ENCODE measurements around the gene DAZL.

DAZL gene

DNA sequence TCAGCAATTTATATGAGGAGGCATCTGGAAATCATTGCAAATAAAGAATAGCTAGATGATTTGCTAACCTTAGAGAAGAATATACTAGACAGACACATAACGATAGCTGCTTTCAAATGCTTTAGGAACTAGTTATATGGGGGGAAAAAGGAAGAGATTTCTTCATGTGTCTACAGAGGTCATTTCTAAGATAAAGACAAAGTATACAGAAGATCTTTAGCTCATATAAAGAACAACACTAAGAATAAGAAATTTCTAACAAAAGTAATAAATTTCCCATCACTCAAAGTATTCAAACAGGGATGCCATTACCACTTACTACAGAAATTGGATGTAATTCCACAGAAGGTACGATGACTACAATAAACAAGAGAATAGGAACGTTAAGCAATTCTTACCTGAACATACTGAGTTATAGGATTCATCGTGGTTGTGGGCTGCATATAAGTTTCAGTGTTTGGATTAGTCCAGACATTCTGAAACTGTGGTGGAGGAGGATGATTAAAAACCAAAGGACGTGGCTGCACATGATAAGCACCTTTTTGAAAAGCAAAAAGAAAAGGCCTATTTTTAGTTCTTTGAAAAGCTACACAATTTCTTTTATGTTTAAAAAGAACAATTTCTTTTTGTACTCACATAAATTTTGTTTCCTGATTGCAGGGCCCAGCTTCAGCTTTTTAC, 8.7 kb downstream of the DAZL start:
- DNase-seq (ENCODE audit: extremely low read depth in 1 of 2, low read depth in 1 of 2): no peak

GRCh38 chr3:16595778-16596177, 9.4 kb downstream of the DAZL start:
- no peak for DNase-seq (ENCODE audit: extremely low read depth in 1 of 2, low read depth in 1 of 2)

DNA sequence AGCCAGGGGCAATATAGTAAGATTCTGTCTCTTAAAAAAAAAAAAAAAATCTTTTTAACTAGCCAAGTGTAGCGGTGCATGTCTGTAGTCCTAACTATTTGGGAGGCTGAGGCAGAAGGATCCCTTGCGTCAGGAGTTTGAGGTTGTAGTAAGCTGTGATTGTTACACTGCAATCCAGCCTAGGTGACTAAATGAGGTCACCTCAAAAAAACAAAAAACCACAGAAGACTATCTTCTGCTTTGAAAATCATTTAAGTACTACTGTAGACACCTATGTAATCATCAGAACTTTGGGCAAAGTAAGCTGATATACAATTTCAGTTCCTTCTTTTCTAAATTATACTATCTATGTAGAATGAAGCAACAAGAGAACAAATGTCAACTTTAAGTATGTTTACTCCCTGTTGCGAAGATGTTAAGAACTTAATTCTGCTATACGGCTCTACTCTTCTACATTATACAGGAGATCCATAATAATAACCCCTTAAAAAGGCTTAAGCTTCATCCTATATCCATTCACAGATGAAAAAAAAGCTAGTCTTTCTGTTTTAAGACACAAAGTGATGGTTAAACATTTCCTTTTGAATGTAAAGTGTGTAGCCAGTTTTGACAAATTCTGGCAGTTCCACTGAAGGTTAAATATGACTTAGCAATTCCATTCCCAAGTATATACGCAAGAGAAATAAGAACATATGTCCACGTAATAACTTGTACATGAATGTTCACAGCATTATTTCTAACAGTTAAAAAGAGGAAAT, 15.2 kb downstream of the DAZL start:
- no peak for DNase-seq (ENCODE audit: extremely low read depth in 1 of 2, low read depth in 1 of 2)

- DNase-seq (ENCODE audit: extremely low read depth in 1 of 2, low read depth in 1 of 2): no peak
These were observed 16.1 kb downstream of the DAZL start for GRCh38 chr3:16589120-16589519.

- DNase-seq (ENCODE audit: extremely low read depth in 1 of 2, low read depth in 1 of 2): no peak
These were observed 17.6 kb downstream of the DAZL start for GRCh38 chr3:16587681-16588060.

- DNase-seq (ENCODE audit: extremely low read depth in 1 of 2, low read depth in 1 of 2): no peak
These were observed 18.1 kb downstream of the DAZL start for GRCh38 chr3:16587047-16587680.

DNA sequence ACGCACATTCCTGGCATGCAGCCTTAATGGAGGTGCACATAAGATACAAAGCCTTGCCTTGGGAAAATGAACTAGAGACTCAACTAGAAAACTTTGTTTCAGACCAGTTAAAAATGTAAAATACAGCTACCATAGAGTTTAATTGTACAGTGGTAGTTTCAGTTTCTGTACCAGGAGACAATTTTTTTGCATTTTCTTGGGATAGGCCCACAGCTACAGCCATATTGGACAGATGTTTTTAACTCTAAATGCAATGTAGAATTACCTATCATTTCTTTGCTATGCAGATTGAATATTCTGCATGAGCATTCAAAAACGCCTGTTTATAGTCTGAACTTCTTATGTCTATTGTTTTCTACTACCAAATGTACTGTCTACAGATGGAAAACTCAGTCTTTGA, 20.3 kb downstream of the DAZL start:
- DNase-seq (ENCODE audit: extremely low read depth in 1 of 2, low read depth in 1 of 2): no peak

DNA sequence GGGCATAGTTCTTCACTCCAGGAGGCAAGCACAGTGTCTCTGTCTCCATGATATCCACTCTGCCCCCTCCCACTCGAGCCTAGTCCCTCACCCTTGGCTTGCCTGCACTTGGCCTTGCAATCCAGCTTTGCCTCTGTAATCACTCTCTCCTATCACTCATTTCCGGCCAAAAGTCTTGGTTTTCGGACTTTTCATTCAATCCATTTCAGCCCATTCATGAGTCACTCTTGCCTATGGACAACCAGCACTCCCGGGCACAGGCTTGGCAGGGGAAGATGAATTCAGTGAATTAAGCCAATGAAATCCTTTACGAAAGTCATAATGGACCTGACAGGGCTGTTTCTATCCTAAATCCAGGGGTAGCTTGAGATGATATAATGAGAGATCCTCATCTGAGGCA, 21.7 kb downstream of the DAZL start:
- no peak for DNase-seq (ENCODE audit: extremely low read depth in 1 of 2, low read depth in 1 of 2)

GRCh38 chr3:16570113-16570512, 35.1 kb downstream of the DAZL start:
- no peak for DNase-seq (ENCODE audit: extremely low read depth in 1 of 2, low read depth in 1 of 2)

DNA sequence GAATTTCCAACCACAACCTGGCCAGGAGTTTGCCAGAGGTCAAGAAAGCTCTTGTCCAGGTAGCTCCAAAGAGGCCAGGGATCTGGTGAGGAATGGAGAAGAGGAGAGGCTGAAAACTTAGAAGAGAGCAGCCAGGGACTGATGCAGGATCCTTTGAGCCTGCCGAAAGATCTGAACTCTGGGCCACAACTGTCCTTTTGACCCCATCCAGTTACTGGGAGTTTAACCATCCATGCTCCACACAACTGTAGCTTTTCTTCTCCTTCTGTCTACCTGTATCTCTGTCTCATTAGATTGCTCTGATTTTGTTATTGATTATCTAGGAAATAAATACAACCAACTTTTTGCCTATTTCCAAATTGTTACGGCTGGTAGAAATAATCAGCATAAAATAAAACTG, 36.7 kb downstream of the DAZL start:
- no peak for DNase-seq (ENCODE audit: extremely low read depth in 1 of 2, low read depth in 1 of 2)

- no peak for DNase-seq (ENCODE audit: extremely low read depth in 1 of 2, low read depth in 1 of 2)
These were observed 37.1 kb downstream of the DAZL start for GRCh38 chr3:16568115-16568514.

- no peak for DNase-seq (ENCODE audit: extremely low read depth in 1 of 2, low read depth in 1 of 2)
These were observed 45.4 kb downstream of the DAZL start for GRCh38 chr3:16559653-16560365.

- no peak for DNase-seq (ENCODE audit: extremely low read depth in 1 of 2, low read depth in 1 of 2)
These were observed 51.1 kb downstream of the DAZL start for GRCh38 chr3:16554126-16554525.

DNA sequence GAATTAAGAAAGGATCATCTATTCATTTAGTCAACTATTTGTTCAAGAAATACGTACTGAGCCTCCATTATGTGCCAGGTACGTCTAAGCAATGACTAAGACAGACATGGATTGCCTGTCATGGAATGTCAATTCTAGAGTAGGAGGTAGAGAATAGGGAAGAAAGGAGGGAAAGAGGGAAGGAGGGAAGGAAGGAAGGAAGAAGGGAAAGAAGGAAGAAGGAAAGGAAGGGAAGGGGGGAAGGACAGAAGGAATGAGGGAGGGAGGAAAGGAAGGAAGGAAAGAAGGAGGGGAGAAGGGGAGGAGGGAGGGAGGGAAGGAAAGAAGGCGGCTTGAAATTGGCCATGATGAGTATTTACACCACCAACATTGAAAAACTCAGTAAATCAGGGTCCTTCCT, 52.5 kb downstream of the DAZL start:
- no peak for DNase-seq (ENCODE audit: extremely low read depth in 1 of 2, low read depth in 1 of 2)

DNA sequence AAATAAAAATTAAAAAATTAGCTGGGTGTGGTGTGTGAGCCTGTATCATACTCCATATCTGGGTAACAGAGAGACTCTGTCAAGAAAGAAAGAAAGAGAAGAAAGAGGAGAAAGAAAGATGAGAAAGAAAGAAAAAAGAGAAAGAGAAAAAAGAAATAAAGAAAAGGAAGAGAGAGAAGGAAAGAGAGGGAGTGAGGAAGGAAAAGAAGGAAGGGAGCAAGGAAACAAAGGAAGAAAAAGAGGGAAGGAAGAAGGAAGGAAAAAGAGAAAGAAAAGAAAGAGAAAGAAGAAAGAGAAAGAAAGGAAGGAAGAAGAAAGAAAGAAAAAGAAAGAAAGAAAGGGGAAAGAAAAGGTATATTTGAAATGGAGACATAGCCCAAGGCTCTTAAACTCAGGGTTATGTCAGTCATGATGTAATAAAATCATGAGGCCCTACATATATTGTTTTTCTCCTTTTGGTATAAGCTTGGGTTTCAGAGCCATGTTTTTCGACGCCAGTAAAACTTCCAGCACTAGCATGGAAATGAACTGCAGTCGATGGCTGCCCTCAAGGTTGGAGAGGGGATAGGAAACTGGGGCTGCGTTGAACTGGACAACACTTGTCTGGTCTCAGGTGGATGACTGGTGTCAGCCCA, 53.8 kb downstream of the DAZL start:
- DNase-seq (ENCODE audit: extremely low read depth in 1 of 2, low read depth in 1 of 2): no peak

GRCh38 chr3:16550676-16551341, 54.4 kb downstream of the DAZL start:
- peak; percentile 40 to 45 for DNase-seq (ENCODE audit: extremely low read depth in 1 of 2, low read depth in 1 of 2)

DNA sequence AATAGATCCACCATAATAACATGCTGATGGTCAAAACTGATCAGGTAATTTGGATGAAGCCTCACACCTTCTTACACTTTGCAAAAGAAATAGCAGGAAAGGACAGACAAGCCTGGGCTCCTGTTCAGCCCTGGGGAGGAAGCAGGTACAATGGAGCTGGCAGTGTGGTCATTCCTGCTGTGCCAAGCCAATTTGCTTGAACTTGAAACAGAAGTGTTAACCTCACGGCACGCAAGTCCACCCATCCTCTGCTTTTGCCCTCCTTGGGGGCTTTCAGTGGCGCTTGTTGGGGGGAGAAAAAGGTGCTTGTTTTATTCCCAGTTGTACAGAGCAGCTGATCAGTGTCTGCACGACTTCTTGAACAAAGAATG, 54.9 kb downstream of the DAZL start:
- DNase-seq (ENCODE audit: extremely low read depth in 1 of 2, low read depth in 1 of 2): no peak

DNA sequence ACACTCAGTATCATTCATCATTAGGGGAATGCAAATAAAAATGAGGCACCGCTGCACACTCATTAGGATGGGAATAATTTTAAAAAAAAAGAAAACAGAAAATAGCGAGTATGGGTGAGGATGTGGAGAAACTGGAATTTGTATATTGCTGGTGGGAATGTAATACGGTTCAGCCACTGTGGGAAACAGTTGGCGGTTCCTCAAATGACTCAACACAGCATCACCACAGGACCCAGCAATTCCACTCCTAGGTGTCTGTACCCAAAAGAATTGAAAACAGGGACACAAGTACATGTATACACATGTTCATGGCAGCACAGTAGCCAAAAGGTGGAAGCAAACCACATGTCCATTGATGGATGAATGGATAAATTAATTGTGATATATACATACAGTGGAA, 56.5 kb downstream of the DAZL start:
- DNase-seq (ENCODE audit: extremely low read depth in 1 of 2, low read depth in 1 of 2): no peak

GRCh38 chr3:16547561-16548357, 57.5 kb downstream of the DAZL start:
- DNase-seq (ENCODE audit: extremely low read depth in 1 of 2, low read depth in 1 of 2): no peak
